Parathyroid adenoma (tissue), 2 donors: ENCODE measurements around the gene NRIP3.

Experiments
- H2AFZ ChIP-seq: fragments of 300-600 bp; sonication (generic); one replicate; pipeline ENCODE4 v1.7.0; 2017; ENCODE audit warnings: antibody characterized with exemption, mild to moderate bottlenecking
- H3K27ac ChIP-seq: fragments of 300-600 bp; sonication (generic); one replicate; pipeline ENCODE4 v1.7.0; 2017
- H3K27me3 ChIP-seq: fragments of 300-600 bp; sonication (generic); one replicate; pipeline ENCODE4 v1.7.0; 2017; ENCODE audit warnings: low read length; ENCODE audit not compliant: control insufficient read depth, insufficient read depth
- H3K36me3 ChIP-seq: fragments of 300-600 bp; sonication (generic); one replicate; pipeline ENCODE4 v1.7.0; 2017; ENCODE audit warnings: low read length; ENCODE audit not compliant: control insufficient read depth, insufficient read depth
- H3K4me1 ChIP-seq: fragments of 300-600 bp; sonication (generic); one replicate; pipeline ENCODE4 v1.7.0; 2017; ENCODE audit warnings: control low read depth
- H3K4me2 ChIP-seq: fragments of 300-600 bp; sonication (generic); one replicate; pipeline ENCODE4 v1.7.0; 2017; ENCODE audit warnings: low read length
- H3K4me3 ChIP-seq: fragments of 300-600 bp; sonication (generic); one replicate; pipeline ENCODE4 v1.7.0; 2017; ENCODE audit warnings: low read depth, low read length
- H3K79me2 ChIP-seq: fragments of 300-600 bp; sonication (generic); one replicate; pipeline ENCODE4 v1.7.0; 2017; ENCODE audit warnings: control low read depth
- H3K9ac ChIP-seq: fragments of 300-600 bp; sonication (generic); one replicate; pipeline ENCODE4 v1.7.0; 2017; ENCODE audit warnings: mild to moderate bottlenecking
- H3K9me3 ChIP-seq: fragments of 300-600 bp; sonication (generic); one replicate; pipeline ENCODE4 v1.7.0; 2017; ENCODE audit warnings: low read length; ENCODE audit not compliant: control insufficient read depth
- TF ChIP-seq, protein P1 (sequence below): fragments of 300-600 bp; sonication (generic); IDR thresholded peaks from one replicate; pipeline ENCODE4 v1.7.0; 2017; ENCODE audit warnings: antibody characterized with exemption, mild to moderate bottlenecking
- donor health status: primary hyperparathyroidism.

The NRIP3 gene

DNA sequence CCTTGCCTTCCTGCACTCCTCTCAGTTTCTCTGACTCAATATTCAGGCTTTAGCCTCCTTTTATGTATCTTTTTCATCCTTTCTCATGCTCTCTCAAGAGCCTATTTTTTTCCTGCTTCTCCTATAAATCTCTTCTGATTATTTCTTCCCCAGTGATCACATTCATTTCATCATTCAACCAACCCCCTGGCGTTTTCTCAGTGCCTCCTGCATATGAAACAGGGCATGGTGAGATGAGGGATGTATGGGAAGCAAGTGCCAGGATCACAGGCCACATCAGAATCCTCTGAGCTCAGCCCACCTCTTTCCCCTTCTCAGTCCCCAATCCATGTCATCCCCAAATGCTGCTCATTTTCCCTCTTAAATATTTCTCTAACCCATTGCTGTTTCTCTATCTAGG lies 38.7 kb upstream of the NRIP3 start:
- no peaks in the 10 kb centered on the region for H3K27me3 ChIP-seq
- no peak overlapping the region for H3K9ac ChIP-seq
- no peaks in the 10 kb centered on the region for H3K9me3 ChIP-seq
- H3K4me3 ChIP-seq = no peak overlapping the region
- H3K79me2 ChIP-seq = no peaks in the 10 kb centered on the region
- H3K4me2 ChIP-seq = no peak overlapping the region
- H3K36me3 ChIP-seq = no peaks in the 10 kb centered on the region
- no peak overlapping the region for H3K27ac ChIP-seq
- H3K4me1 ChIP-seq = no peaks in the 10 kb centered on the region
- TF ChIP-seq, protein P1, sequence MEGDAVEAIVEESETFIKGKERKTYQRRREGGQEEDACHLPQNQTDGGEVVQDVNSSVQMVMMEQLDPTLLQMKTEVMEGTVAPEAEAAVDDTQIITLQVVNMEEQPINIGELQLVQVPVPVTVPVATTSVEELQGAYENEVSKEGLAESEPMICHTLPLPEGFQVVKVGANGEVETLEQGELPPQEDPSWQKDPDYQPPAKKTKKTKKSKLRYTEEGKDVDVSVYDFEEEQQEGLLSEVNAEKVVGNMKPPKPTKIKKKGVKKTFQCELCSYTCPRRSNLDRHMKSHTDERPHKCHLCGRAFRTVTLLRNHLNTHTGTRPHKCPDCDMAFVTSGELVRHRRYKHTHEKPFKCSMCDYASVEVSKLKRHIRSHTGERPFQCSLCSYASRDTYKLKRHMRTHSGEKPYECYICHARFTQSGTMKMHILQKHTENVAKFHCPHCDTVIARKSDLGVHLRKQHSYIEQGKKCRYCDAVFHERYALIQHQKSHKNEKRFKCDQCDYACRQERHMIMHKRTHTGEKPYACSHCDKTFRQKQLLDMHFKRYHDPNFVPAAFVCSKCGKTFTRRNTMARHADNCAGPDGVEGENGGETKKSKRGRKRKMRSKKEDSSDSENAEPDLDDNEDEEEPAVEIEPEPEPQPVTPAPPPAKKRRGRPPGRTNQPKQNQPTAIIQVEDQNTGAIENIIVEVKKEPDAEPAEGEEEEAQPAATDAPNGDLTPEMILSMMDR = no peak
- no peak overlapping the region for H2AFZ ChIP-seq

DNA sequence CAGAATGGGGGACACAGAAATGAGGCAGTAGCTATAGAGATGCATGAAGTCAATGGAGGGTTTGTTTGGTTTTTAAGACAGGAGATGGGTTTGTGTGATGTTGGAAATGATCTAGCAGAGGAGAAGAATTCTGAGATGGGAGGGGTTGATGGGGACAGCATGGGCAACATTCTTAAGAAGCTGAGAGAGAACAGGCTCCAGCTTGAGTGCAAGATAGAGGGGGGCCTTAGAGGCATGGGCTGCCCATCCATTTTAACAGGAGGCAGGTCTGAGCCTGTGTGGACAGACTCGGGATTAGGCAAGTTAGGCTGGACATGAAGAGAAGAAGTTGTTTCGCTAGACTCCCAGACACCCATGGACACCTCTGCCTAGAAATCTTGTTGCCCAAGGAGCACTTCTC lies 37.9 kb upstream of the NRIP3 start:
- no peaks in the 10 kb centered on the region for H3K36me3 ChIP-seq
- no peaks in the 10 kb centered on the region for H3K79me2 ChIP-seq
- H3K9me3 ChIP-seq = no peaks in the 10 kb centered on the region
- no peak overlapping the region for H3K4me2 ChIP-seq
- H3K27me3 ChIP-seq = no peaks in the 10 kb centered on the region
- TF ChIP-seq, protein P1 = no peak
- H3K27ac ChIP-seq = no peak overlapping the region
- no peak overlapping the region for H3K9ac ChIP-seq
- no peaks in the 10 kb centered on the region for H3K4me1 ChIP-seq
- no peak overlapping the region for H2AFZ ChIP-seq
- H3K4me3 ChIP-seq = no peak overlapping the region

DNA sequence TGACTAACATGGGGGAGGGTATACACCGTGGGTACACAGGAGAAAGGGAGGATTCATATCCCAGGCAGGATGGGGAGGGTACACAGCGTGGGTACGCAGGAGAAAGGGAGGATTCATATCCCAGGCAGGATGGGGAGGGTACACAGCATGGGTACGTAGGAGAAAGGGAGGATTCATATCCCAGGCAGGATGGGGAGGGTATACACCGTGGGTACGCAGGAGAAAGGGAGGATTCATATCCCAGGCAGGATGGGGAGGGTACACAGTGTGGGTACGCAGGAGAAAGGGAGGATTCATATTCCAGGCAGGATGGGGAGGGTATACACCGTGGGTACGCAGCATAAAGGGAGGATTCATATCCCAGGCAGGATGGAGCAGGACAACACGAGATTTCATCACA lies 36.6 kb upstream of the NRIP3 start:
- no peak overlapping the region for H3K4me2 ChIP-seq
- no peak overlapping the region for H3K4me3 ChIP-seq
- H3K79me2 ChIP-seq = no peaks in the 10 kb centered on the region
- no peak overlapping the region for H3K27ac ChIP-seq
- no peaks in the 10 kb centered on the region for H3K36me3 ChIP-seq
- TF ChIP-seq, protein P1 = no peak
- H2AFZ ChIP-seq = no peak overlapping the region
- no peak overlapping the region for H3K9ac ChIP-seq
- H3K4me1 ChIP-seq = no peaks in the 10 kb centered on the region
- H3K9me3 ChIP-seq = no peaks in the 10 kb centered on the region
- no peaks in the 10 kb centered on the region for H3K27me3 ChIP-seq

DNA sequence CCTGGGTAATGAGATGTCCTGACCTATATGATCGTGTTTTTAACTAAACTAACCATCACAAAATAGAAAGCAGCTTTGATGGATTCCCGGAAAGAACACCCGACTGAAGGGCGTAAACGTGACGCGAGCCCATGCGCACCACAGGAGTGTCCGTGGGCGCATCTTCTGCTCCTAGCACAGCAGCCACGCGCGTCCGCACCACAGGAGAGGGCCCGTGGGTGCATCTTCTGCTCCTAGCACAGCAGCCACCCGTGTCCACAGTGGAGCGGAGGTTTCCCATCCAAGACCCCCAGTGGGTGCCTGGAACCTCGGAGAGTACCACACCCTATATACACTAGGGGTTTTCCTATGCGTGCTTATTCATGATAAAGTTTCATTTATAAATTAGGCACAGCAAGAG lies 36.1 kb upstream of the NRIP3 start:
- Histone ChIP-seq H3K9me3 (no peaks in the 10 kb centered on the region), H3K36me3 (no peaks in the 10 kb centered on the region), H2AFZ (no peak overlapping the region), H3K9ac (no peak overlapping the region), H3K4me1 (no peaks in the 10 kb centered on the region), H3K4me2 (no peak overlapping the region), H3K27ac (no peak overlapping the region), H3K27me3 (no peaks in the 10 kb centered on the region), H3K4me3 (no peak overlapping the region), H3K79me2 (no peaks in the 10 kb centered on the region)
- TF ChIP-seq, protein P1 = no peak

DNA sequence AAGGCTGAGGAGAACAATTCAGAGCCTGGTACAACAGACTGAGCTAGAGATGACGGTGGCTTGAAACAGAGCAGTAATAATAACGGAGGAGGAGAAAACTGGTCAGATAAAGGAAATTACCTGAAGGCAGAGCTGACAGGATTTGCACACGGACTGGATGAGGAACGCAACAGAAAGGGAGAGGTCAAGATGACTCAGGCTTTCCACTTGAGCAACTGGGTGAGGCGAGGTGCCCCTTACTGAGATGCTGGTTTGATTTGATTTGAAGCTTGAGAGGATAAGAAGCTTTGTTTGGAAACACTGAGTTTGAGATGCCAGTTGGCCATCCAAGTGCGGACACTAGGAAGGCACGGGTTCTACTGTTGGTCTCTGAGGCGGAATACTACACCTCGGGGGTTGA lies 35.4 kb upstream of the NRIP3 start:
- Histone ChIP-seq H3K9me3 (no peaks in the 10 kb centered on the region), H3K27me3 (no peaks in the 10 kb centered on the region), H3K27ac (no peak overlapping the region), H3K4me2 (no peak overlapping the region), H3K4me3 (no peak overlapping the region), H3K79me2 (no peaks in the 10 kb centered on the region), H3K9ac (no peak overlapping the region), H3K36me3 (no peaks in the 10 kb centered on the region), H3K4me1 (no peaks in the 10 kb centered on the region), H2AFZ (no peak overlapping the region)
- TF ChIP-seq, protein P1 = no peak
